Astrocyte of the cerebellum (primary cell): ENCODE data around the gene BTG2.
A peak's percentile ranks its signal among the peaks of the same experiment; 100 is the strongest.

ENCODE experiments used
- DNase-seq: peaks from one replicate; pipeline ENCODE4 v3.0.0-alpha.2; 2011; ENCODE audit warnings: low read depth
- H3K4me3 ChIP-seq: 2 replicates; pipeline ENCODE4 v1.5.1; 2011; ENCODE audit warnings: mild to moderate bottlenecking, low read depth, low read length, moderate library complexity
- in situ Hi-C: cut with HindIII; loops from 2 replicates; pipeline ENCODE4 v1.10.0; 2017; ENCODE audit warnings: low sequenced_read_pairs
- TF ChIP-seq, protein P1 (sequence below): IDR thresholded peaks from 2 replicates; pipeline ENCODE4 v1.5.1; 2012; ENCODE audit warnings: low read length, low read depth, moderate library complexity, mild to moderate bottlenecking; ENCODE audit errors: missing control alignments

Gene BTG2

DNA sequence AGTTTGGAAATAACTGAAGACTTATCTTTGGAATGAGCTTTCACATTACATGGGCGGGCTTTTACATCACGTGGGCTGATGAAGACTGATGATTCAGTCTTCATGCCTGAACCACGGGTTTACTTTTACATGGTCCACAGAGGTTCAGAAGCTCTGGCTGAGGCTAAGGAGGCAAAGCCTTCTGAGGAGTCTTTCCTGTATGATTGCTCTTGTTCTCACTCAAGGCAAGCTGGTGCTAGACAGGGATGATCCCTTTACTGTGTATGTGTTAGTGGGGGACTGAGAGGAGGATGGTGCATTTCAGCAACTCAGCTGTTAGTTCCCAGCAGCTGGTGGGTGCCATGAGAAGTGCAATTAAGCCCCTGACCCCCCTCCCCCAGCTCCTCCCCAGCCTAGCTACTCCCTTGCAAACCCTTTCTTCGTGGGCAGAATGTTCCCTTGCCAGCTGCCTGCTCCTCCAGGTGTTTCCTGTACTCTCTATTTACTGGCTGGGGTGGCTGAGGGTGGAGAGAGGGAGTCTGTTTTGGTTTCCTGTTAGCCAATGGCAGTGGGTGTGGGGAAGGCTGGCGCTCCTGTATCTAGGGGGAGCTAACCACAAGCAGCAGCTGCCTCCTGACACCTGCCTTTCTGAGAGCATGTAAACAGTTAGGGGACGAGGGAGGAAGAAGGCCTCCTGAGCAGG, 15.4 kb downstream of the BTG2 start:
- TF ChIP-seq, protein P1, sequence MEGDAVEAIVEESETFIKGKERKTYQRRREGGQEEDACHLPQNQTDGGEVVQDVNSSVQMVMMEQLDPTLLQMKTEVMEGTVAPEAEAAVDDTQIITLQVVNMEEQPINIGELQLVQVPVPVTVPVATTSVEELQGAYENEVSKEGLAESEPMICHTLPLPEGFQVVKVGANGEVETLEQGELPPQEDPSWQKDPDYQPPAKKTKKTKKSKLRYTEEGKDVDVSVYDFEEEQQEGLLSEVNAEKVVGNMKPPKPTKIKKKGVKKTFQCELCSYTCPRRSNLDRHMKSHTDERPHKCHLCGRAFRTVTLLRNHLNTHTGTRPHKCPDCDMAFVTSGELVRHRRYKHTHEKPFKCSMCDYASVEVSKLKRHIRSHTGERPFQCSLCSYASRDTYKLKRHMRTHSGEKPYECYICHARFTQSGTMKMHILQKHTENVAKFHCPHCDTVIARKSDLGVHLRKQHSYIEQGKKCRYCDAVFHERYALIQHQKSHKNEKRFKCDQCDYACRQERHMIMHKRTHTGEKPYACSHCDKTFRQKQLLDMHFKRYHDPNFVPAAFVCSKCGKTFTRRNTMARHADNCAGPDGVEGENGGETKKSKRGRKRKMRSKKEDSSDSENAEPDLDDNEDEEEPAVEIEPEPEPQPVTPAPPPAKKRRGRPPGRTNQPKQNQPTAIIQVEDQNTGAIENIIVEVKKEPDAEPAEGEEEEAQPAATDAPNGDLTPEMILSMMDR = no peak
- no peak for DNase-seq
- in situ Hi-C loops = no loop called here
- no peak overlapping the region for H3K4me3 ChIP-seq

DNA sequence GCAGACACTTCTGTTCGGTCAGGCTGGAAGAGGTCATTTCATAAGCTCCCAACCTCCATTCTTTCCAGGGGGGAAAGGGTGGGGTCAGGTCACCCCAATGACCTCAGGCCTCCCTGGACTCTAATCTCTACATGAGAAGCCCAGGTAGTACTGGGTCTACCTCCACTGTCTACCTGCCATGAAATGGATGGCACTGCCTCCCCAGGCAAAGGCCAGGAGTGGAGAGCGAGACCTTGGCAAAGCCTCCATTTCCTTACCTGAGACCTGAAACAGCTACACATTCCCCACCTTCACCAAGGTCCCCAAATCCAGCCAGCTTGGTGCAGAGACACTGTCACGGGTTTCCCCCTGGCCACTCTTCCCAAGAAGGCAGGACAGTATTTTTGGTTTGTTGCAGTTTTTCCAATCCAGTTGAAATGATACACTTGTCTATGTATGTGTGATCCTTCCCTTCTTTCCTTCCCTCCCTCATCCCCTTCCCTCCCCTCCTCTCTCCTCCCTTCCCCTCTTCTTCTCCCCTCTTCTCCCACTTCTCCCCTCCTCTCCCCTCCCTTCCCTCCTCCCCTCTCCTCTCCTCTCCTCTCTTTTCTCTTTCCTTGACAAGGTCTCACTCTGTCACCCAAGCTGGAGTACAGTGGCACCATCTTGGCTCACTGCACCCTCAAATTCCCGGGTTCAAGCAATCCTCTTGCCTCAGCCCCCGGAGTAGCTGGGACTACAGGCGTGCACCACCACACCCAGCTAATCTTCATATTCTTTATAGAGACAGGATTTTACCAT, 16.1 kb downstream of the BTG2 start:
- no peak overlapping the region for H3K4me3 ChIP-seq
- TF ChIP-seq, protein P1 = no peak
- DNase-seq = no peak
- in situ Hi-C loops = no loop called here

DNA sequence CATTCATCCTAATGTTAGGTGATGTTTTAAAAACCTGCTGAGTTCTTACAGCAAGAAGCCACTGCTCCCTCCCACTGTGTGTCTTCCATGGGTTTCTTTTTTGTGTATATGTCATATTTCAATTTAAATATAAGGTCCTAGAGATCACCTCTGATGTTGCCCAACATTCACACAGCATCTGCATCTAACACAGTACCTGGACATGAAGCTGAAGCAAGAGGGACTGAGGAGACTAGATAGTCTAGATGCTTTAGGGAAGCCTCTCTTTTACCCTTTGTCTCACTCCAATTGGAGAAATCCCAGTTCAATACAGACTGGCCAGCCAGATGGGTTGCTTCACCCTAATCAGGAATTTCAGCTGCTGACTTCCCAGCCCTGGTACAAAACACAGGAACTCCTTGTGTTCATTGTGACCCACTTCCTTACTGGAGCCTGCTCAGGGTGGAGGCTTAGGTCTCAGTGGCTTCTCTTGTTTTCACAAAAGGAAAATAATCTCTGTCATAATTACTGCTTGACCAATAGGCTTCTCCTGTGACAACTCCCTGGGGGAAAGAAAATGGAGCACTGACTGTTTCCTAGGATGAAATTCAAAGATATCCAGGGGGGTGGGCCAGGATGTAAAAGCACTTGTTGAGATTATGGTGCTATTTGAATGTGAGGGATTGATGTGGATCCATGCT, 17.3 kb downstream of the BTG2 start:
- DNase-seq = no peak
- in situ Hi-C loops = no loop called here
- H3K4me3 ChIP-seq = no peak overlapping the region
- TF ChIP-seq, protein P1 = no peak

DNA sequence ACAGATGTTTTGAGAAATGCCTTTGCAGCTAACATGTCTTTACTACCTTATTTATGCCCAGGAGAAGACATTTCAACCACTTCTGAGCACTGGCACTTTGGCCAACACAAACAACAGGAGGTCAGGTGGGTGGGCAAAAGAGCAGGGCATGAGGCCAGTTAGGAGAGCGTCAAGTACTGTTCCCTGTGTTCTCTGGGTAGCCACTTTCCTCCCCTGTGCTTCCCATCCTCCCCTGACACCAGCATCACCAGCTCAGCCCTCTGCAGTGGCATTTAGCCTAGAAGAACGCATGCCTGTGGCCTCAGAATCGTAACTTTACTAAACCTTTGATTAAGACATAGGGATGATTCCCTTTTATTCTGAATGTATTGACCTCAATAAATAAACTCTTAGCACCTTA, 18.3 kb downstream of the BTG2 start:
- in situ Hi-C loops = no loop called here
- DNase-seq = no peak
- TF ChIP-seq, protein P1 = no peak
- H3K4me3 ChIP-seq = no peak overlapping the region

DNA sequence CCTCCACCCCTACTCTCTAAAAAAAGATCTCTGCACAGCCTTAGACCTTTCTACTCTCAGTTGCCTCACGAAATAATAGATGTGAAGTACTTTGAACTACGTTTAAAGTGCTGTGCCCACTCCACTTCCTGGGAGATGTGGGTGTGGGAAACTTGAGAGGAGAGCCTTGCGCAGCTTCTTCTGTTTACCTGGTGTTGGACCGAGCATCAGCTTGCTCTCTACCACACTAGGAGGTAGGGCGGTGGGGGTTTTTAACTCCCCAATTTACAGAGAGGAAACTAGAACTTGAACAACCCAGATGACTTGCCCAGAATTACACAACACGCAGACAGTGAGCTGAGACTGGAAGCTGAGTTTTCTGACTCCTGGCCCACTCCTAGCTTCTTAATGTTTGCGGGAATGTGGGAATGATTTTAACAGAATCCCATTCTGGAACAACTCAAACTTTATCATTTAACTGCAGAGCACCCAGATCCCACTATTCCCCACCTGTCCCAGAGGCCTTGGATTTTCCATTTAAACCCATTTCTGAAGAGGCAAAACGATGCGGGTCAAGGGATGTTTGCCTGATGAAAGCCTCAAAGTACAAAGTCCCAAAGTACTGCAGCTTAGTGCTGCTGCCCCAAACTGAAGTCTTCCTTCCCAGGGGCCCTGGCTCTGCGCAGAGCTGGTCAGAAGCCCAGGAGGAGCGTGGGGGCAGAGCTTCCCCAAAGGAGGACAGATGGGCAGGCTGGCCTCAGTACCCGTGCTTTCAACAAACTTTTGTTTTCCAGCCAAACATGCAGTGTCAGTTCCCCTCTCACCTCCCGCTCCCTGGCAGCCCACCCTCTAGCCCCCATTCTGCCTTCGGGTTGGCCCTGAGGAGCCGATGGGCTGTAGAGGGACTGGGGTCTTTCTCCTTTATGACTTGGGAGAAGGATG, 19.0 kb downstream of the BTG2 start:
- TF ChIP-seq, protein P1 = no peak
- no peak for DNase-seq
- no peak overlapping the region for H3K4me3 ChIP-seq
- in situ Hi-C loops = loop anchor here (5.0 kb wide), 1 partner anchor 57 kb away; no protein-coding TSS in a partner anchor

DNA sequence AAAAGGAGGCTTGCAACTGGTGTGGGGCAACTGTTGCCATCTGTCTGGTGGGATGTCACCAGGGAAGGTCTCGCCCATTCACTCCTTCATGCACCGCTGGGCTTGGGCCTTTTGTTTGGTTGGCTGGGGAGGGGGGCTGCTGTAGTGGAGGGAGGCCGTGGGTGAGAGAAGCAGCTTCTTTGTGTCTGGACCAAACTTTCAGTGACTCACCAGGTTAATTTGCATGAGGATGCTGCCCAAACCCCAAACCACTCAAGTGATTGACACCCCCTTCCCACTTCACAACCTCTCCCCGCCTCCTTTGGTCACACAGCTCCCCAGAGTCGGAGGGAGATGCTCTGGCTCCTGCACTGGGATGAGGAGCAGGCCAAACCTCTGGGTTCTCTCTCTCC, 19.7 kb downstream of the BTG2 start:
- TF ChIP-seq, protein P1 = no peak
- in situ Hi-C loops = loop anchor here (5.0 kb wide), 1 partner anchor 58 kb away; no protein-coding TSS in a partner anchor
- peak; percentile 80 for DNase-seq
- no peak overlapping the region for H3K4me3 ChIP-seq
